ENCODE results near the gene ACADS.

DNA sequence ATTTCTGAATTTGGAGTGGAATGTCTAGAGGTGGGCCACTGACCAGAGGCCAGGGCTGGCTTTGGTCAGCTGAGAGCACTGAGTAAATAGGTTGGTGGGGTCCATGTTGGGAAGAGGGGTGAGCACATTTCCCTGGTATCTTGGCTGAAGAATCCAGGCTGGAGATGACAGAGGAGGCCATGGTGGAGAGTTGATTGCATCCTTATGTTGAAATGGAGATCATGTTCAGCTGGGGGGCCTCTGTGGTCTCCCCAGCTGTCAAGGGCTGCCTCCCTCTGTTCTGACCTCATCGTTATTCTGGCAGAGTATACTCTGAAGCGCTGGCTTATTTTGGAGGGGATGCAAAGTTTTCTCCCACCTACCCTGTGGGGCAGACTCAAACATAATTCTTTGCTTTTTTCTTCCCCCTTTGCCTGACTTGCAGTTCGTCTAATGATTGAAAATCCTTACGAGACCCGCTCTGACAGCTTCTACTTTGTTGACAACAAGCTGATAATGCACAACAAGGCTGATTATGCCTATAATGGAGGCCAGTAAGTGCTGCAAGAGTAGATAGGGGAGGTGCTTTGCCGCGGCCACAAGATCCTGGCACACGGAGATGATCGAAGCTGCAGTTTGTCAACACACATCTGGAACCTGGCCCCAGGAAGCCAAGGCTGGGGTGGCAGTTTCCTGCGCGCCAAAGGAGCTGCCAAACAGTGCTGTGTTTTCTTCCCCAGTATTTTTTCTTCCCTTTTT lies 6.0 kb upstream of the ACADS start:
- TF ChIP-seq POLR2A (IDR thresholded peaks at IDR 0.05; ENCODE audit: control extremely low read depth in 1 of 2, low read depth in 2 of 2, low read length in 2 of 2), result no peak
- TF ChIP-seq, protein P1, sequence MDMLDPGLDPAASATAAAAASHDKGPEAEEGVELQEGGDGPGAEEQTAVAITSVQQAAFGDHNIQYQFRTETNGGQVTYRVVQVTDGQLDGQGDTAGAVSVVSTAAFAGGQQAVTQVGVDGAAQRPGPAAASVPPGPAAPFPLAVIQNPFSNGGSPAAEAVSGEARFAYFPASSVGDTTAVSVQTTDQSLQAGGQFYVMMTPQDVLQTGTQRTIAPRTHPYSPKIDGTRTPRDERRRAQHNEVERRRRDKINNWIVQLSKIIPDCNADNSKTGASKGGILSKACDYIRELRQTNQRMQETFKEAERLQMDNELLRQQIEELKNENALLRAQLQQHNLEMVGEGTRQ (IDR thresholded peaks at IDR 0.05; ENCODE audit: low read length), result no peak
- TF ChIP-seq MAFK (IDR thresholded peaks at IDR 0.05; ENCODE audit: low read depth, low read length), result no peak
- TF ChIP-seq, protein P2, sequence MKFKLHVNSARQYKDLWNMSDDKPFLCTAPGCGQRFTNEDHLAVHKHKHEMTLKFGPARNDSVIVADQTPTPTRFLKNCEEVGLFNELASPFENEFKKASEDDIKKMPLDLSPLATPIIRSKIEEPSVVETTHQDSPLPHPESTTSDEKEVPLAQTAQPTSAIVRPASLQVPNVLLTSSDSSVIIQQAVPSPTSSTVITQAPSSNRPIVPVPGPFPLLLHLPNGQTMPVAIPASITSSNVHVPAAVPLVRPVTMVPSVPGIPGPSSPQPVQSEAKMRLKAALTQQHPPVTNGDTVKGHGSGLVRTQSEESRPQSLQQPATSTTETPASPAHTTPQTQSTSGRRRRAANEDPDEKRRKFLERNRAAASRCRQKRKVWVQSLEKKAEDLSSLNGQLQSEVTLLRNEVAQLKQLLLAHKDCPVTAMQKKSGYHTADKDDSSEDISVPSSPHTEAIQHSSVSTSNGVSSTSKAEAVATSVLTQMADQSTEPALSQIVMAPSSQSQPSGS (IDR thresholded peaks at IDR 0.05; ENCODE audit: low read length), result no peak
- no peak for TF ChIP-seq TAF1 (IDR thresholded peaks at IDR 0.05; ENCODE audit: low read depth, low read length)
- TF ChIP-seq, protein P3, sequence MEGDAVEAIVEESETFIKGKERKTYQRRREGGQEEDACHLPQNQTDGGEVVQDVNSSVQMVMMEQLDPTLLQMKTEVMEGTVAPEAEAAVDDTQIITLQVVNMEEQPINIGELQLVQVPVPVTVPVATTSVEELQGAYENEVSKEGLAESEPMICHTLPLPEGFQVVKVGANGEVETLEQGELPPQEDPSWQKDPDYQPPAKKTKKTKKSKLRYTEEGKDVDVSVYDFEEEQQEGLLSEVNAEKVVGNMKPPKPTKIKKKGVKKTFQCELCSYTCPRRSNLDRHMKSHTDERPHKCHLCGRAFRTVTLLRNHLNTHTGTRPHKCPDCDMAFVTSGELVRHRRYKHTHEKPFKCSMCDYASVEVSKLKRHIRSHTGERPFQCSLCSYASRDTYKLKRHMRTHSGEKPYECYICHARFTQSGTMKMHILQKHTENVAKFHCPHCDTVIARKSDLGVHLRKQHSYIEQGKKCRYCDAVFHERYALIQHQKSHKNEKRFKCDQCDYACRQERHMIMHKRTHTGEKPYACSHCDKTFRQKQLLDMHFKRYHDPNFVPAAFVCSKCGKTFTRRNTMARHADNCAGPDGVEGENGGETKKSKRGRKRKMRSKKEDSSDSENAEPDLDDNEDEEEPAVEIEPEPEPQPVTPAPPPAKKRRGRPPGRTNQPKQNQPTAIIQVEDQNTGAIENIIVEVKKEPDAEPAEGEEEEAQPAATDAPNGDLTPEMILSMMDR (IDR thresholded peaks at IDR 0.05; ENCODE audit: control extremely low read depth in 1 of 3, insufficient read depth in 1 of 3, low read depth in 1 of 3, low read length in 3 of 3), result no peak
